Activated CD8-positive, alpha-beta T cell treated with anti-CD3 and anti-CD28 coated beads, Interleukin-2, amount 10 ng/mL, durations not matched to agents 7 days and 5 days (primary cell): ENCODE data around the gene PPP1R2. TPM values are rescaled to one million over a fixed set of nuclear protein-coding genes. Genes with fewer than 3 reads are reported as not detected.
A peak's percentile ranks its signal among the peaks of the same experiment; 100 is the strongest.

Experiments used
- ATAC-seq: fragments of 150-1000 bp; cut with Tn5 transposase; one replicate; pipeline ENCODE4 v1.10.0; 2021; ENCODE audit warnings: moderate library complexity
- CTCF ChIA-PET: fragments of 350-600 bp; sonication (Branson Sonifier 250); formaldehyde crosslinking; loops from one replicate; lab custom pipeline; 2021; ENCODE audit warnings: antibody characterized with exemption; lab: Charles Lee
- POLR2A ChIA-PET: fragments of 350-600 bp; sonication (Branson Sonifier 250); formaldehyde crosslinking; loops from one replicate; lab custom pipeline; 2021; ENCODE audit warnings: antibody characterized with exemption; lab: Charles Lee
- DNase-seq: peaks from one replicate; pipeline ENCODE4 v3.0.0-alpha.2; 2020
- H3K27ac Mint-ChIP-seq: one replicate; pipeline ENCODE4 v1.8.0; 2021; ENCODE audit warnings: mild to moderate bottlenecking, mixed read lengths
- H3K27me3 Mint-ChIP-seq: one replicate; pipeline ENCODE4 v1.8.0; 2021; ENCODE audit warnings: low read depth, mixed read lengths
- H3K36me3 Mint-ChIP-seq: one replicate; pipeline ENCODE4 v1.8.0; 2021; ENCODE audit warnings: low read depth, mixed read lengths
- H3K4me1 Mint-ChIP-seq: one replicate; pipeline ENCODE4 v1.8.0; 2021; ENCODE audit warnings: low read depth, mixed read lengths
- H3K4me3 Mint-ChIP-seq: one replicate; pipeline ENCODE4 v1.8.0; 2021; ENCODE audit warnings: mild to moderate bottlenecking, mixed read lengths
- H3K9me3 Mint-ChIP-seq: one replicate; pipeline ENCODE4 v1.8.0; 2022; ENCODE audit warnings: mixed read lengths; ENCODE audit not compliant: insufficient read depth
- total RNA-seq, 2 experiments: library from RNA; stranded (reverse); gene quantifications; one replicate each; pipeline ENCODE4 v1.2.3, GENCODE V29; 2021

PPP1R2 gene
- total RNA-seq, 2 experiments from 2014 or later: 72.0 to 72.6 TPM

- H3K4me3 Mint-ChIP-seq: no peak overlapping the region
- CTCF ChIA-PET: interaction anchor here (1.0 to 1.5 kb wide), 2 partner anchors 18 to 285 kb away, joined by 3 read pairs; partner anchors contain the start of gene APOD
These were observed 22.6 kb upstream of the PPP1R2 start for GRCh38 chr3:195565716-195566115.

GRCh38 chr3:195563317-195563716 is 20.2 kb upstream of the PPP1R2 start:
- DNase-seq (no peak), ATAC-seq (no peak)
- Mint-ChIP-seq H3K27me3 (peaks cover 2% of the 10 kb centered on the region), H3K27ac (no peak overlapping the region), H3K4me3 (no peak overlapping the region), H3K9me3 (no peaks in the 10 kb centered on the region), H3K36me3 (no peaks in the 10 kb centered on the region), H3K4me1 (peaks cover 23% of the 10 kb centered on the region)
- CTCF ChIA-PET: interaction anchor here (1.0 kb wide), 1 partner anchor 14 kb away, joined by 4 read pairs; no protein-coding TSS in a partner anchor
- POLR2A ChIA-PET: no interaction called here

More at GRCh38 chr3:195565716-195566115, 22.6 kb upstream of the PPP1R2 start:
- Mint-ChIP-seq H3K4me1 (peaks cover 27% of the 10 kb centered on the region), H3K27me3 (peaks cover 2% of the 10 kb centered on the region), H3K36me3 (no peaks in the 10 kb centered on the region), H3K27ac (no peak overlapping the region), H3K9me3 (no peaks in the 10 kb centered on the region)
- ATAC-seq (no peak), DNase-seq (no peak)
- POLR2A ChIA-PET: no interaction called here

DNA sequence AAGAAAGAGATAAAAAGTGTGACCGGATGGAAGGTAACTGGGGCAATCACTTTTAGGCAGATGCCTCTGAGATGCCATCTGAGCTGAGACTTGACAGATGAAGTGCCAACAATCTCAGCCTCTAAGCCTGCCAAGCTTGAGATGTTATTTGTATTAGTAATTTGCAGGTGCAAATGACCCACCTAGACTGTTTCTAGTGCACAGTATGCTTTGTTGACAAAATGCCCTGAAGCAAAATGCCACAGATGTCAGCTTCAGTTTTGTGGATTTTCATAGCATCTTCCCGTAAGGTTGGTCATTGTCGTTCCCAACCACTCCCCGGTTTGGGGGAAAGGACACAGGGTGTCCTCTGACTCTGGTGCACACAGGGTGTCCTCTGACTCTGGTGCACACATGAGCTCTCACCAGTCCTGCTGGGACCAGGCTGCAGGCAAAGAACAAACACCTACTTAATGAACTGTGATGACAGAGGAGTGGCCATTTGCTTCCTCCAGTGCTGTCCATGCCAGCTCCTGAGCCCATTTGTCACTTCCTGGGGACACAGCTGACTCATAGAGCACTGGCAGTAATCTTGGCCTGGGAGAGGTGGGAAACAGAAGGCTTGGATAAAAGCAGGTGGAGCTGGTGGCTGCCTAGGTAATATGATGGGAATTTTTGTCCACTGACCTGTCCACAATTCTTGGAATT is 16.7 kb upstream of the PPP1R2 start:
- Mint-ChIP-seq H3K9me3 (no peaks in the 10 kb centered on the region), H3K27ac (no peak overlapping the region), H3K4me3 (no peak overlapping the region), H3K4me1 (peaks cover 28% of the 10 kb centered on the region), H3K36me3 (no peaks in the 10 kb centered on the region), H3K27me3 (no peaks in the 10 kb centered on the region)
- no peak for ATAC-seq
- ChIA-PET POLR2A (no interaction called here), CTCF (interaction anchor here (0.9 to 1.6 kb wide), 9 partner anchors 9 to 289 kb away, joined by 3 to 8 read pairs (median 3); partner anchors contain the start of gene XXYLT1)
- no peak for DNase-seq

- Mint-ChIP-seq H3K4me3 (no peak overlapping the region), H3K4me1 (peaks cover 29% of the 10 kb centered on the region), H3K9me3 (no peaks in the 10 kb centered on the region), H3K36me3 (no peaks in the 10 kb centered on the region), H3K27me3 (no peaks in the 10 kb centered on the region), H3K27ac (no peak overlapping the region)
- ATAC-seq (peak; percentile 81), DNase-seq (peak; percentile 67)
- POLR2A ChIA-PET: no interaction called here
- CTCF ChIA-PET: interaction anchor here (0.9 to 1.5 kb wide), 7 partner anchors 8 to 292 kb away, joined by 3 to 7 read pairs (median 5); partner anchors contain the start of gene XXYLT1
These were observed 15.5 kb upstream of the PPP1R2 start for GRCh38 chr3:195558602-195559001.

DNA sequence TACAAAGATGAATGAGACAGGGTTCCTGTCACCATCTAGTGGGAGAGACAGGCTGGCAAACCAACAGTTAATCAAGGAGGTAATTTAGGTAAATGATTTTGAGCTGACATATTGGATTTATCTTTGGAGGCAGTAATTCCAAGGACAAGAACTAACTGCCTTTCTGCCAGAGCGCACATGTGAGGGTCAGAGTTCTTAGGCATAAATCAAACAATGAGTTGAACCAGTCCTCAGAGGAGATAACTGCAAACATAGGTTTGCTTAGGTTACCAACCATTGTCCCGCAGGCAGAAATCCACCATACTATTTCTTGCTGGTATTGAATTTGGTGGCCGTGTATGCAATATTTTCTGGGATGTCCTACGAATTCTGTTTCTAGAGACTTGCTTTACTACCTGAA is 14.2 kb upstream of the PPP1R2 start:
- H3K4me3 Mint-ChIP-seq: no peak overlapping the region
- no peaks in the 10 kb centered on the region for H3K36me3 Mint-ChIP-seq
- H3K27me3 Mint-ChIP-seq: no peaks in the 10 kb centered on the region
- H3K9me3 Mint-ChIP-seq: no peaks in the 10 kb centered on the region
- H3K27ac Mint-ChIP-seq: no peak overlapping the region
- DNase-seq (no peak), ATAC-seq (no peak)
- peaks cover 36% of the 10 kb centered on the region for H3K4me1 Mint-ChIP-seq
- POLR2A ChIA-PET: interaction anchor here (1.8 kb wide), 1 partner anchor 14 kb away, joined by 9 read pairs; the partner anchor contains the start of gene PPP1R2
- CTCF ChIA-PET: interaction anchor here (1.0 to 1.8 kb wide), 3 partner anchors 12 to 286 kb away, joined by 3 to 5 read pairs (median 5); partner anchors contain the start of gene XXYLT1

- Mint-ChIP-seq H3K9me3 (no peaks in the 10 kb centered on the region), H3K27me3 (no peaks in the 10 kb centered on the region), H3K27ac (no peak overlapping the region), H3K36me3 (no peaks in the 10 kb centered on the region), H3K4me1 (peaks cover 46% of the 10 kb centered on the region), H3K4me3 (no peak overlapping the region)
- no peak for ATAC-seq
- CTCF ChIA-PET: interaction anchor here (0.7 to 2.7 kb wide), 5 partner anchors 11 to 285 kb away, joined by 3 to 11 read pairs (median 5); partner anchors contain the start of genes PPP1R2 and XXYLT1
- POLR2A ChIA-PET: interaction anchor here (1.8 kb wide), 1 partner anchor 13 kb away, joined by 9 read pairs; the partner anchor contains the start of gene PPP1R2
- no peak for DNase-seq
These were observed 13.3 kb upstream of the PPP1R2 start for GRCh38 chr3:195556390-195556789.

- no peak for ATAC-seq
- no peaks in the 10 kb centered on the region for H3K27me3 Mint-ChIP-seq
- H3K9me3 Mint-ChIP-seq: no peaks in the 10 kb centered on the region
- H3K4me1 Mint-ChIP-seq: peaks cover 56% of the 10 kb centered on the region
- no peak overlapping the region for H3K4me3 Mint-ChIP-seq
- H3K36me3 Mint-ChIP-seq: no peaks in the 10 kb centered on the region
- ChIA-PET POLR2A (interaction anchor here (1.1 kb wide), 1 partner anchor 9 kb away, joined by 3 read pairs; no protein-coding TSS in a partner anchor), CTCF (interaction anchor here (1.4 to 2.7 kb wide), 3 partner anchors 12 to 284 kb away, joined by 3 to 11 read pairs (median 10); partner anchors contain the start of genes PPP1R2 and XXYLT1)
- DNase-seq: no peak
- peak overlapping the region; percentile 0 for H3K27ac Mint-ChIP-seq
These were observed 12.0 kb upstream of the PPP1R2 start for GRCh38 chr3:195555110-195555509.

DNA sequence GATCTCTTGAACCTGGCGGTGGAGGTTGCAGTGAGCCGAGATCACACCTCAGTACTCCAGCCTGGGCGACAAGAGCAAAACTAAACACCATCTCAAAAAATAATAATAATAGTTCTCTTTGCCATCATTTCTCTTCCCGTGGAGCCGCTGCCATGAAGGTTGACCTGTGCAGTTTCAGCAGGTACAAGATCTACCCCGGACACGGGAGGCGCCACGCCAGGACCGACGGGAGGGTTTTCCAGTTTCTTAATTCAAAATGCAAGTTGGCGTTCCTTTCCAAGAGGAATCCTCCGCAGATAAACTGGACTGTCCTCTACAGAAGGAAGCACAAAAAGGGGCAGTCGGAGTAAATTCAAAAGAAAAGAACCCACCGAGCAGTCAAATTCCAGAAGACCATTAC is 11.3 kb upstream of the PPP1R2 start:
- CTCF ChIA-PET: interaction anchor here (1.4 to 2.7 kb wide), 2 partner anchors 280 to 283 kb away, joined by 3 to 11 read pairs; partner anchors contain the start of gene XXYLT1
- POLR2A ChIA-PET: interaction anchor here (1.1 kb wide), 1 partner anchor 8 kb away, joined by 3 read pairs; no protein-coding TSS in a partner anchor
- H3K27me3 Mint-ChIP-seq: no peaks in the 10 kb centered on the region
- peaks cover 62% of the 10 kb centered on the region for H3K4me1 Mint-ChIP-seq
- ATAC-seq (no peak), DNase-seq (no peak)
- H3K9me3 Mint-ChIP-seq: no peaks in the 10 kb centered on the region
- H3K36me3 Mint-ChIP-seq: no peaks in the 10 kb centered on the region
- H3K27ac Mint-ChIP-seq: no peak overlapping the region
- no peak overlapping the region for H3K4me3 Mint-ChIP-seq

- Mint-ChIP-seq H3K27ac (peak overlapping the region; percentile 40), H3K27me3 (no peaks in the 10 kb centered on the region), H3K36me3 (no peaks in the 10 kb centered on the region), H3K4me3 (no peak overlapping the region), H3K4me1 (peaks cover 60% of the 10 kb centered on the region), H3K9me3 (no peaks in the 10 kb centered on the region)
- POLR2A ChIA-PET: no interaction called here
- ATAC-seq (no peak), DNase-seq (no peak)
- CTCF ChIA-PET: interaction anchor here (1.0 kb wide), 1 partner anchor 282 kb away, joined by 5 read pairs; the partner anchor contains the start of gene XXYLT1
These were observed 10.1 kb upstream of the PPP1R2 start for GRCh38 chr3:195553268-195553667.

DNA sequence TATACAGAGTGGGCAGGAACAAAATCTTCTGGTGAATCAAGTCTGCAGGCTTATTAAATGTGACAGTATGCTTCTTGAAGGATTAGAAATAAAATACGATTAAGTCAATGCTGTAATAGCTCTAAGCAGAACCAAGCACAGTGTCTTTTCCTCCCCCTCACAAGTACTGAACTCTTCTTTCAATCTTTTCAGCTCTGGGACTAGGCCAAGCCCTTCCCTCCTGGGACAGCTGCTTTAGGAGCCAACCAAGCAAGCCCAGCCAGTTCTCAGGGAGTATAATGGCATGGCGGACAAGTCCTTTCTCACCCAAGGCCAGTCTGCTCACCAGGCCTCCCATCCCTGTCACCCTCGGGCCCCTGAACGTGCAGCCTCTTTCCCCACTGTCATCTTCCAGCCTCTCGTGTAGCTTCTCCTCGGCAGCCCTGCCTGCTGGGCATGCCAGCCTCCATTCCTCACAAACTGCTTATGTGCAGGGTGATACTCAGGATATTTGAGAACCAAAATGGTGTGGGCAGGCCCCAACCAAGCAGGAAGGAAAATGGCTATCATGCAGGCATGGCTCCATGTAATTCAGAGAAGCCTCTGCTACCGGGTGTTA is 8.4 kb upstream of the PPP1R2 start:
- H3K4me3 Mint-ChIP-seq: peak overlapping the region; percentile 25
- H3K9me3 Mint-ChIP-seq: no peaks in the 10 kb centered on the region
- peaks cover 72% of the 10 kb centered on the region for H3K4me1 Mint-ChIP-seq
- peaks cover 3% of the 10 kb centered on the region for H3K36me3 Mint-ChIP-seq
- H3K27me3 Mint-ChIP-seq: no peaks in the 10 kb centered on the region
- ChIA-PET POLR2A (interaction anchor here (0.9 to 2.5 kb wide), 5 partner anchors 8 to 62 kb away, joined by 3 to 21 read pairs (median 3); partner anchors contain the start of gene PPP1R2), CTCF (interaction anchor here (0.9 to 4.0 kb wide), 4 partner anchors 8 to 299 kb away, joined by 3 to 29 read pairs (median 7); partner anchors contain the start of gene XXYLT1)
- DNase-seq (no peak), ATAC-seq (no peak)
- H3K27ac Mint-ChIP-seq: peak overlapping the region; percentile 93

DNA sequence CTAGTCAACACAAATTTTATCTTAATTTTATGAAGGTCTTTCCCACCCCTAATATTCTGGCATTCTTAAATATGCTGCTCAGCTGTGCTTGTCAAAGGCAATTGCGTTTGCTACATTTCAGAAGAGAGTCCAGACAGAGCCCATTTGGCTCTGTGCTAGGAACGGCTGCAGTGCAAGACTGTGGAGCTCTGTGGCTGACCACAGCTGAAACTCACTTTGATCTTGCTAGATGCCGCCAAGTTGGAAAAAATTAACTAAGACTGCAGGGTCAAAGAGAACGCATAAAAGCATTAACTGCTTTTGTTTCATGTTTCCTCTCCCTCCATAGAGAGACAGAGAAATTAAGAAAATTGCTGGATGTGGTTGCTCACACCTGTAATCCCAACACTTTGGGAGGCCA is 7.6 kb upstream of the PPP1R2 start:
- ChIA-PET CTCF (interaction anchor here (0.7 to 4.0 kb wide), 11 partner anchors 8 to 868 kb away, joined by 3 to 29 read pairs (median 3); partner anchors contain the start of gene XXYLT1), POLR2A (interaction anchor here (0.8 to 2.5 kb wide), 10 partner anchors 7 to 279 kb away, joined by 3 to 21 read pairs (median 4); partner anchors contain the start of genes ACAP2, PPP1R2 and XXYLT1)
- Mint-ChIP-seq H3K4me3 (peak overlapping the region; percentile 65), H3K27me3 (no peaks in the 10 kb centered on the region), H3K9me3 (peaks cover 4% of the 10 kb centered on the region), H3K27ac (peak overlapping the region; percentile 93), H3K4me1 (peaks cover 76% of the 10 kb centered on the region), H3K36me3 (peaks cover 3% of the 10 kb centered on the region)
- DNase-seq: peak; percentile 57
- peak; percentile 48 for ATAC-seq
